Right atrium auricular region (tissue), 2 donors: ENCODE results near the gene UVRAG. TPM values are rescaled to one million over a fixed set of nuclear protein-coding genes. Genes with fewer than 3 reads are reported as not detected.

Experiments
- DNase-seq: peaks from one replicate; pipeline ENCODE4 v3.0.0-alpha.2; 2019; ENCODE audit warnings: low spot score
- H3K27ac ChIP-seq, 2 donors: fragments of 200-600 bp; sonication (generic); 1 replicate in 1 of 2; 2 replicates in 1 of 2; pipeline ENCODE4 v1.5.1; 2016 to 2019
- H3K27me3 ChIP-seq, 2 donors: fragments of 200-600 bp; sonication (generic); one replicate each; pipeline versions ENCODE4 v1.5.1 to v1.6.0; 2017 to 2019
- H3K36me3 ChIP-seq: fragments of 200-600 bp; sonication (generic); one replicate; pipeline ENCODE4 v1.5.1; 2016
- H3K4me1 ChIP-seq, 2 donors: fragments of 200-600 bp; sonication (generic); one replicate each; pipeline versions ENCODE4 v1.5.1 to v1.6.0; 2017 to 2019
- H3K4me3 ChIP-seq, 2 donors: fragments of 200-600 bp; sonication (generic); 1 replicate in 1 of 2; 2 replicates in 1 of 2; pipeline ENCODE4 v1.5.1; 2017 to 2019; ENCODE audit warnings: mild to moderate bottlenecking in 1 of 2, moderate library complexity in 1 of 2
- H3K9me3 ChIP-seq, 2 donors: fragments of 200-600 bp; sonication (generic); one replicate each; pipeline ENCODE4 v1.5.1; 2019
- CTCF ChIP-seq, 2 donors: fragments of 200-600 bp; sonication (generic); IDR thresholded peaks; one replicate each; pipeline ENCODE4 v1.5.1; 2019; ENCODE audit warnings: antibody characterized with exemption in 2 of 2
- total RNA-seq, 2 donors: library from RNA; depleted of rRNA; stranded (reverse); fragments of >200 nt; gene quantifications; one replicate each; pipeline ENCODE4 v1.1.0, GENCODE V29; 2016

UVRAG gene
- total RNA-seq, 2 donors from 2014 or later = 13.2 to 13.9 TPM

GRCh38 chr11:75802913-75803820 is 11.8 kb upstream of the UVRAG start:
- H3K4me1 ChIP-seq = peaks cover 0 to 3% of the 10 kb centered on the region in 2 donors
- H3K4me3 ChIP-seq = no peak overlapping the region
- DNase-seq = peak; percentile 88
- no peaks in the 10 kb centered on the region for H3K36me3 ChIP-seq
- H3K9me3 ChIP-seq = no peaks in the 10 kb centered on the region
- H3K27ac ChIP-seq = no peak overlapping the region
- peak; percentile 64 to 92 for TF ChIP-seq CTCF (IDR thresholded peaks at IDR 0.05)
- H3K27me3 ChIP-seq = no peaks in the 10 kb centered on the region

GRCh38 chr11:75809111-75809510 is 5.9 kb upstream of the UVRAG start:
- no peak overlapping the region for H3K4me3 ChIP-seq
- TF ChIP-seq CTCF (IDR thresholded peaks at IDR 0.05) = no peak
- DNase-seq = no peak
- no peaks in the 10 kb centered on the region for H3K9me3 ChIP-seq
- no peaks in the 10 kb centered on the region for H3K36me3 ChIP-seq
- H3K4me1 ChIP-seq = peaks cover 0 to 15% of the 10 kb centered on the region in 2 donors
- no peaks in the 10 kb centered on the region for H3K27me3 ChIP-seq
- H3K27ac ChIP-seq = no peak overlapping the region

- no peak for TF ChIP-seq CTCF (IDR thresholded peaks at IDR 0.05)
- Histone ChIP-seq H3K27me3 (no peaks in the 10 kb centered on the region), H3K4me3 (no peak overlapping the region), H3K9me3 (no peaks in the 10 kb centered on the region), H3K36me3 (no peaks in the 10 kb centered on the region), H3K27ac (no peak overlapping the region), H3K4me1 (peaks cover 0 to 19% of the 10 kb centered on the region in 2 donors)
- DNase-seq = no peak
Measured at GRCh38 chr11:75809991-75810390, 5.0 kb upstream of the UVRAG start.

- Histone ChIP-seq H3K4me1 (peaks cover 0 to 20% of the 10 kb centered on the region in 2 donors), H3K36me3 (no peaks in the 10 kb centered on the region), H3K4me3 (no peak overlapping the region), H3K9me3 (no peaks in the 10 kb centered on the region), H3K27ac (no peak overlapping the region), H3K27me3 (no peaks in the 10 kb centered on the region)
- no peak for DNase-seq
- no peak for TF ChIP-seq CTCF (IDR thresholded peaks at IDR 0.05)
Measured at GRCh38 chr11:75810637-75811390, 4.2 kb upstream of the UVRAG start.

- no peaks in the 10 kb centered on the region for H3K36me3 ChIP-seq
- no peaks in the 10 kb centered on the region for H3K27me3 ChIP-seq
- no peak overlapping the region for H3K4me3 ChIP-seq
- H3K9me3 ChIP-seq = no peaks in the 10 kb centered on the region
- H3K27ac ChIP-seq = no peak overlapping the region
- no peak for DNase-seq
- TF ChIP-seq CTCF (IDR thresholded peaks at IDR 0.05) = no peak
- peaks cover 0 to 27% of the 10 kb centered on the region in 2 donors for H3K4me1 ChIP-seq
Measured at GRCh38 chr11:75811485-75811884, 3.5 kb upstream of the UVRAG start.
